Measurements from ENCODE around the gene FTCDNL1. TPM values are rescaled to one million over a fixed set of nuclear protein-coding genes. Genes with fewer than 3 reads are reported as not detected.

The FTCDNL1 gene
- 1 to 10 TPM; 2.2 to 8.9 (median 3.6) TPM for total RNA-seq

DNA sequence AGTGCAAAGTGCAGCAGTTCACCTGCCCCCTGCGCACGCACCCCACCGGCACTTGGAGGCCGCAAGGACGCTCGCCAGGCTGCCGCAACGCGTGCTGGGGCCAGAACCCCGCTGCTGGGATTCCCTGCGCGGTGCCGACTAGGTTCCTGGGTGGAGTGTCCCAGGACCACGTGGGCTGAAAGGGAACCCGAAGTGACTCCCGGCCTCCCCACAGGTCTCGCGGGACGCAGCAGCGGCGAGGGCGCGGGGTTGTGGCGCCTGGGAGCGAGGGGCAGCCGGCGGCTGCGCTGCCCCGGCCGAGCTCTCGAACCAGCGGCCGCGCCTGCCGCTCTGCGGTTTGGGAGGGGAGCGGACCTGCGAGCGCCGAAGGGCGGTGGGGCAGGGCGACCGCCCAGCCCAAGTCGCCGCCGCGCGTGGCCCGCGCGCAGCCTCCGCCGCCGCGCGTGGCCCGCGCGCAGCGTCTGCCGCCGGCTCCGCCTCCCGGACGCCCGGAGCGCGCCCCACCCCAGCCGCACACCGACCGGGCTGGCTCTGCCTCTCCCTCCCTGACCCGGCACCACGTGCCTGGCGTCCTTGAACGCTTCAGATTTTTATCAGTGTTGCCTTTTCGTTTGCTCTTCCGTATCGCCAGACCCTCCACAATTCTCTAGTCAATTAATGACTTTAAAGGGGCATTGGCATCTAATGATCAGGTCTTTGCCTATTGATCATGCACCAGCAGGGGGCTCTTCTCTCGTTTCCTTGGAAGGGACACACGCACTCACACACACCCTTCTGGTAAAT lies at the start of gene FTCDNL1:
TSS of gene FTCDNL1 (minus strand) at position 475 of the 783 bp plus-strand sequence. CDS start 2,230 bp downstream, outside the sequence.
- TF ChIP-seq, protein P1, sequence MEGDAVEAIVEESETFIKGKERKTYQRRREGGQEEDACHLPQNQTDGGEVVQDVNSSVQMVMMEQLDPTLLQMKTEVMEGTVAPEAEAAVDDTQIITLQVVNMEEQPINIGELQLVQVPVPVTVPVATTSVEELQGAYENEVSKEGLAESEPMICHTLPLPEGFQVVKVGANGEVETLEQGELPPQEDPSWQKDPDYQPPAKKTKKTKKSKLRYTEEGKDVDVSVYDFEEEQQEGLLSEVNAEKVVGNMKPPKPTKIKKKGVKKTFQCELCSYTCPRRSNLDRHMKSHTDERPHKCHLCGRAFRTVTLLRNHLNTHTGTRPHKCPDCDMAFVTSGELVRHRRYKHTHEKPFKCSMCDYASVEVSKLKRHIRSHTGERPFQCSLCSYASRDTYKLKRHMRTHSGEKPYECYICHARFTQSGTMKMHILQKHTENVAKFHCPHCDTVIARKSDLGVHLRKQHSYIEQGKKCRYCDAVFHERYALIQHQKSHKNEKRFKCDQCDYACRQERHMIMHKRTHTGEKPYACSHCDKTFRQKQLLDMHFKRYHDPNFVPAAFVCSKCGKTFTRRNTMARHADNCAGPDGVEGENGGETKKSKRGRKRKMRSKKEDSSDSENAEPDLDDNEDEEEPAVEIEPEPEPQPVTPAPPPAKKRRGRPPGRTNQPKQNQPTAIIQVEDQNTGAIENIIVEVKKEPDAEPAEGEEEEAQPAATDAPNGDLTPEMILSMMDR (IDR thresholded peaks at IDR 0.05; ENCODE audit: low read depth), result no peak

DNA sequence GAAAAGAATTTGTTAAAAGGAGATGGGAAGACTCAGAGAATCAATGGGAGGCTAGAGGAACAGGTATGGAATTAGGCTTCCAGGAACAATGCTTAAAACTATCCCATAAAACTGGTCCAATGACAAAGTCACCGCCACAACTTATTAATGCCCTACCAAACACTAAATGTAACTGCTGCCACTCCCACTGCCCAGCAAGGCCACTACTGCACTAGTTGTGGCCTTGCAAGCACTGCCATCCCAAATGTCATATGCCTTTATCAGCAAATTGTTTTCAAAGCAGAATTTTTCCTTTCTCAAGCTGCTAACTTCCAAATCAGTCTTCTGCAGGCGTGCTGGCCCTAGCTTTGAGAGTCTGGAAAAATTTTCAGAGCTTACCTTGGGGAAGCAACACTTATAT lies 45.6 kb upstream of the FTCDNL1 start:
- TF ChIP-seq, protein P1 (IDR thresholded peaks at IDR 0.05; ENCODE audit: low read depth), result no peak

DNA sequence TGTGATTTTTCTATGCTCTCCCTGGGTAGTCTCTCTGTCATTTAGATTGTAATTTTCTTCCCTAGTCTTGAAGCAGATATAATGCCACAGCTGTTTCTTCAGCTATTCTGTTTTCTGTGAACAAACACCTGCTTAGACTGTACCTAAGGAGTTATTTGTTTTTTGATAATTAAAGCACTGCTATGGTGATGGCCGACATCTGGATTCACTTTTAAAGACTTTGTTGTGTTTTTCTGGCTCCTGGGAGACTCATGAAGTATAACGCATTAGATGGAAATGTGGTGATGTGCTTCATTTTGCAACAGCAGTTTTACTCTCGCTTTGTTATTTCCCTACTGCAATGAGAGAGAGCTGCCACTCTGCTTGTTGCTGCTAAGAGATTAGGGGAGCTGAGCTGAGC lies 44.4 kb upstream of the FTCDNL1 start:
- TF ChIP-seq, protein P1 (IDR thresholded peaks at IDR 0.05; ENCODE audit: low read depth), result no peak

DNA sequence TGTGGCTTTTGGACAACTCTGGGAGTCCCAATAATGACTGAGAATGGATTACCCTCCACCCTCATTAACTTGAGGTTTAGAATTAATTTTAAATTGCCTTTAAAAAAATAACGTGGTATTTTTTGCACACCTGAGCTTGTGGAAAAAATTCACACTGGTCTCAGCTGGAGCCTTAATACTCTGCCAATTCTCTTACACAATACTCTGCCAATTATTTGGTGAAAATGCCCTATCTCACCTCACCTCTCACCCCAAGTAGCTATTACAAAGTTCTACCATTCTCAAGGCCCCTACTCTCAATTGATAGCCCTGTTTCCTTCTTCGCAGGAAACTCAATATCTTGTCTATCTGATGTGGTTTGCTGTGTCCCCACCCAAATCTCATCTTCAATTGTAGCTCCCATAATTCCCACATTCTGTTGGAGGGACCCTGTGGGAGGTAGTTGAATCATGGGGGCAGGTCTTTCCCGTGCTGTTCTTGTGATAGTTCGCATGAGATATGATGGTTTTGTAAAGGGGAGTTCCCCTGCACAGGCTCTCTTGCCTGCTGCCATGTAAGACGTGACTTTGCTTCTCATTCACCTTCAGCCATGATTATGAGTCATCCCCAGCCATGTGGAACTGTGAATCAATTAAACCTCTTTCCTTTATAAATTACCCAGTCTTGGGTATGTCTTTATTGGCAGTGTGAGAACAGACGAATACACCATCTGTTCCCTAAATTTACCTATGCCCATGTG lies 32.7 kb upstream of the FTCDNL1 start:
- TF ChIP-seq, protein P1 (IDR thresholded peaks at IDR 0.05; ENCODE audit: low read depth), result no peak

DNA sequence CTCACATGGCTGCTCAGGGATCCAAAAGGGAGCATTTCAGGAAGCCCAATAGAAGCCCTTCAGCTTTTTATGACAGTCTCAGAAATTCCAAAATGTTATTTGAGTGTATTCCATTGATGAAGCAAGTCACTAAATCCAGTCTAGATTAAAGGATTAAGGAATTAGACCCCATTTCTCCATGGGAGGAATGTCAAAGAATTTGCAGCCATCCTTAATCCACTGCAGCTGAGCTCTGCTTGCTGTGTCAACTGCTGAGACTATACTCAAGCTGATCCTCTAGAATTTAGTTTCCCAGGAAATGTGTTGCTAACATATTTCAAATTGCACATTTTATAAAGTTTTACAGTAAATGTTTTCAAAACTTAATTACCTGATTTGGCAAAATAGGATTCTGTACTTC lies 31.7 kb upstream of the FTCDNL1 start:
- TF ChIP-seq, protein P1 (IDR thresholded peaks at IDR 0.05; ENCODE audit: low read depth), result no peak

DNA sequence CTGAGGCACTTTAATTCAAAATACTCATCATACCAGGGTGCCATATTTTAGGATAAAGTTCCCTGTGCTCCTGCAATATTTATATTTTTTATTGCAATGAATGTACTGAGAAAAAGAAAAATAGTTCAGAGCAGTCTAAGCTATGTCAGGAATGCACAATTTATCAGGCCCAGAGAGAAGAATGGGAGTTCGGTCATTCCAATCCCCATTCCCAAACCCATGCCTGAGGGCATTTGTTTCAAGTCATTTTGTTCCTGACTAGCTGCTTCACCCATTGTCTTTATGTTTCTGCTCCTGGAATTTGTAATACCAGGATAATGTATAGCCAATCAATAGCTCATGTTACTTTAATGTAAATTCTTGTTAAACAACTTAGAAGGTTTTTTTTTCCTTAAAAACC lies 24.4 kb upstream of the FTCDNL1 start:
- TF ChIP-seq, protein P1 (IDR thresholded peaks at IDR 0.05; ENCODE audit: low read depth), result no peak

DNA sequence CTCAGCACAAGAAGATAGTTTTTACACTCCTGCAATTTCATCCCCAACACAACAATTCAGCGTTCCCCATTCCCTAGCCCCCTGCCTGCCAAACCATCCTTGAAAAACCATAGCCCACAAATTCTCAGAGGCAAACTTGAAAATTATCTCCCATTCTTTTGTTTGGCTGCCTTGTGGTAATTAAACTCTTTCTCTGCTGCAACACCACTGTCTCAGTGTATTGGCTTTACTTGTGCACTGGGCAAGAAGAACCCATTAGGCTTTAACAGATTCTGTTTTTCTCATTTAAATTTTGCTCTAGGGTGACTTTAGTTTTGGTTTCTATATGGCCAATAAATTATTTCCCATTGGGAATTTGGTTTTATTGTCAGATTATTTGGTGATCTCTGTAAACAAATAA lies 23.2 kb upstream of the FTCDNL1 start:
- TF ChIP-seq, protein P1 (IDR thresholded peaks at IDR 0.05; ENCODE audit: low read depth), result no peak

Measured in subcutaneous adipose tissue (tissue), 4 donors.